NK-92 (cell line): ENCODE results near the gene POC1A.

Source experiments
- DNase-seq: peaks from one replicate; lab custom pipeline; 2025; ENCODE audit not compliant: unreplicated experiment; lab: John Stamatoyannopoulos, UW

The POC1A gene

DNA sequence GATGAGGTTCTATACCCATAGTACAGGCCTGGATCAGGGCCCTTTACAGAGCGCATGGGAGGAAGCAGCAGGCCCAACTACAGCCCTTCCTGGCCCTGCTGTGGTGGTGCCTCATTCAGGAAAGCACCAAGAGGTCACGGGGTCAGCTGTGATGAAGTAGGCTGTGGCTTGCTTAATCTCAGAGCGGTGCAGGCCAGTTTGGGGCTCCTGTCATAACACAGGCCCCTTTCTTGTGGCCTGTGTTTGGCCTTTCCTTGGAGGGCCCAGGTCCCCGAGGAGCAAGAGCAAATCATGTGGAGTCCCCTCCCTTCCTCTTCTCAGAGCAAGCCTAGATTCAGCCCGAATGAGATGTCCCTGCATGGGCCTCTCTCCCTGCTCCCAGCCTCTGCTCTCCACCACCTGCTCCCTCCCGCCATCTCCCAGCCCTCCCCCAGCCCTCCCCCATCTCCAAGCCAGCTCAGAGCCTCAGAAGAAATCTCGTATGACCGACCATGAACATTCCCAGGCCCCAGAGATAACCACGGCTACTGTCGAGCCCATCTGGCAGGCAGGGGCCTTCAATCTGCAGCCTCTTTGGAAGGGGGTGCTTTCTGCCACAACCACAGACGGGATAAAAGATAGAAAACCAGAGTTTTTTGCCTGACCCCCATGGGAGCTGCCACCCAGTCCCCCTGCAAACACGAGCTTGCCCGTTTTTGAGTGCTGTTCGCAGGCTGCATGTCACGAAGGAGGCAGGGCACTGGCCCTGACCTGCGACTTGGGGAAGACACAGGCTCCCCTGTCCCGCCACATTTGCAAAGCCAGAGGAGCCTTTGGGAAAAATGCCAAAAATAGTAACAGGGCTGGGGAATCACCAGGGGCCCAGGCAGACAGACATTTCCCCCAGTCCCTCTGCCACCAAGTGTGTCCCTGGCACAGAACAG, 65.5 kb downstream of the POC1A start:
- DNase-seq, result no peak

DNA sequence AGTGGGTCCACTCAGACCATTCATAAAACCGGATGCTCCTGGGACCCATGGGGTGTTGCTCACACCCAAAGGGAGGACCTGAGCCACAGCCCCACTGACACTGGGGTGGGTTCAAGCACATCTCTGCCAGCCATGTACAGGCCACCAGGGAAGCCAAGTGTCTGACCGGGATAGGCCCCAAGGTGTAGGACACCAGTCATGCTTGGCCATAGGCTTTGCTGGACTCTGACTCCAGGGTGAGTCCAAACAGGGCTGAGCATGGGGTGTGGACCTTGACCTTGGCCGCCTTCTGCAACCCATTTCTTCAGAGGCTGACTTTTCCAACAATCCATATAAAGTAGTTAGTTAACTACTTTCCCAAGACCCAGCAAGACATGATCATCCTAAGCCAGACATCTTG, 66.5 kb downstream of the POC1A start:
- DNase-seq, result no peak

DNA sequence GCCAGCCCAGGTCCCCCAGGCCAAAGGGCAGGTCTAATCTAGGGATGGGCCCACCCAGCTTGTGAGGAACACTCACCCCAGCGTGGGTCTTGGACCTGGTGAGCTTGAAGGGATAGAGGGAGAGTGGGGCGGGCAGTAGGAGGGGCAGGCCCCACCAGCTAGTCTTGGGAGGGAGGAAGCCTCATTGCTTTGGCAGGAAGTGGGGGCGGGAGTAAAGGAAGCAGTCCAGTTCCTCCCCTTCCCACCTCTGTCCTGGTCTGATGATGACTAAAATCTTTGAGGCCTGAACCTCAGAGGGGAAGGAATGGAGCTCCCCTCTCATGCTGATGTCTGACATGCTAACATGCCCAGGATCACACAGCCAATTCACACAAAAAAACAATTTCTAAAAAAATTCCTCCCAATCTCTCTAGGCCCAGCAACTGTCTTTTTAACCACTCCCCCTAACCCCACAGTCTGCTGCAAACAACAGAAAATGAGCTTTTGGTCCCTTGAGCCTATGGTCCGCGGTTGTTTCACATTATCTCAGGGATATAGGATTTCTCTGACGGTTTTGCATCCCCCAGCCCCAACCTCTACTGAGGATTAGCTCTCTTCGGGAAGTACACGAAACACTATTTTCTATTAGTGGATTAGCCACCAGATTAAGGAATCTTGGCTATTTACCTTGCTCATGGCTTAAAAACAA, 67.1 kb downstream of the POC1A start:
- no peak for DNase-seq

DNA sequence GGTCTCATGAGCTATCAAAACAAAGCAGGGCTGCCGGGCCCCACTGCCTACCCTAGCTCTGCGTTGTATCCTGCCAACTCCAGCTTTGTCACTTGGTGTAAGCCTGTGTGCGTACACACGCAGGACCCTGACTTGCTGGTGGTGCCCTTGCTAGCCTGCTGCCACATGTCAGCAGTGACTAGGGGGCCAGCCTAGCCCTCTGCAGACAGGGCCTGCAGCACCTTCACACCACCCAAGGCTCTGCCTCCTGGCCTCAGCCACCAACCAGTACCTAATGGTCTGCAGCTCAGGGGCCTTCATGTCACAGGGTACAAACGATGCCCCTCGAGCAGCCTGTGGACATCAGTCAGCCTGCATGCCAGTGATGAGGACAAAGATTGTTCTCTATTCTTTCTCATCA, 67.8 kb downstream of the POC1A start:
- DNase-seq, result no peak

DNA sequence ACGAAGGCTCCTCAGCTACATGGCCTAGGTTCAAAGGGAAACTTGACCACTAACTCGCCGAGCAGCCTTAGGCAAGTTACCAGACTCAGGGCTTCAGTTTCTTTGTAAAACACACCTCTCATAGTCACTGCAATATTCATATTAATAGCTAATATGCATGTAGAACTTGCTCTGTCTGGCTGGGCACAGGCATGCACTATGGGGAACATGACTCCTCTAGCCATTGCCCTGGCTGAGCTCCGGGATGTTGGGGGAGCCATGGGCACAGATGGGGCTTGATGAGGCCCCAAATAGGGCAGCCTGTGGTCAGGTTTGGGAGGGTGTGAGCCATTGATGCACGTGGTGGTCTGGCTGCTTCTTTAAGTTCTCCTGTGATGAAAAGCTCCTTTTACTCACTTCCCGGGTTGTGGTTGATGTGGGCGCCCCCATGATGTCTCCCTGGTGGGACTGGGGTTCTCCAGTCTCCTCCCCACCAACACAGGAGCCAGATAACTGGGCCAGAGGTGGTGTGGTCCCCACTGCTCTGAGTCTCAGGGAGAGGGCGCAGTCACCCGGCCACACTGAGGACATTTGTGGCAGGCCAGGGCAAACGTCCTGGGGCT, 68.4 kb downstream of the POC1A start:
- DNase-seq, result no peak

DNA sequence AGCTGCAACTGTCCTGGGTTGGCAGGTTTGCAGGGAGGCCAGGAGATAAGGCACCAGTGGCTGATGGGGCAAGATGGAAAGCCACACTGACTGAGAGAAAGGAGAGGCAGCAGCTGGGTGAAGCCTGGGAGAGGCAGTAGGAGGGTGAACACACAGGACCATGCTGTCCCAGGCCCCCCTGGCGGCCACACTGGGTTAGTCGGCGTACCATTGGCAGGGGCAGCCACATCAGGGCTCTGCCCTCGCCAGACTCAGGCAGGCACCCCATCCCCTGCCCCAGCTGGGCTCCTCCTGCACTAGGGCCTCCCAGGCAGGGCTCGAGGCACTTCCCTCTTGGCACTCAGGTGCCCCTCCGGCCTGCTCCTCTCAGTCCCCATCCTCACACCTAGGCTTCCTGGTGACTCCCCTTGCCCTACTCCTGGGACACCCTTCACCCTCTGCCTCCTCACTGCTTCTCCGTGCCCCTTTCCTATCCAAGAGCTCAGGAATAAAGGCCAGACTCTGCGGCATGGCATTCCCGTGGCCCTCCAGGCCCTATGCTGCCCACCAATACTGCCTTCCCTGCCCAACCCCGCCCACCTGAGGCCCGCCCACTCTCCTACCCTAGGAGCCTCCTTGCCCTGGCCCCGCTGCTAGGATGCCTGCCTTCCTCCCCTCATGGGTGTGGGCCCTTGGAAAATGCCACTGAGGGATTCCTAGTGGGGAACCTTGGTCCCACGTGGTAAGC, 69.1 kb downstream of the POC1A start:
- DNase-seq, result no peak

DNA sequence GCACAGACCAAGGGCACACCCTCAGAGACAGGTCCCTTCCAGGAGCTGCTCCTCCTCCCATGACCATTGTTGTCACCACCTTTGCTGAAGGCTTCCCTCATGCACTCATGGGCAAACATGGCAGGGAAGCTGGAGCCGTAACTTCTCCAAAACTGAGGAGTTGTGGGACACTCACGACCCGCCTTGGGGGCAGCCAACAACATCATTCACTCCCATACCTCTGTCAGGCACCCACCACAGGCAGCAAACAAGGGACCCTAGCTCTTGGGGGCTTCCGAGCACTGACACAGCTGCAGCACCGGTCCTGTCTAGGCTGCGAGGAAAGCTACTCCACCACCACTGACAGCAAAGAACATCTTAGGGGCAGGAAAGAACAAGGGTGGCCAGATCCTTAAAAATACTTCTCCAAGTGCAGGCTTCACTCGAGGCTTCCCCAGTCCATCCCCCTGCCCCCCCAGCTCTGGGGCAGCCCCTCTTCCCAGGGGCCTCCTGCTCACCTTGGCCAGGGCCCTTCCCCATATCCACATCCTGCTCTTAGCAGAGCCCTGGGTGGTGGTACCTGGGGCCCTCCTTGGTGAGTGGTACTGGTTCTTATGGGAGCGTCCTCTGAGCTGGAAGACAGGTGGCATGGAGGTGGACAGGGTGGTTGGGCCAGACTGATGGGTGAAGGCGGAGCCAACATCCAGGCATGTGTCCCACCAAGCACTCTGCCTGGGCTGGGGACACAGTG, 69.8 kb downstream of the POC1A start:
- DNase-seq, result no peak

DNA sequence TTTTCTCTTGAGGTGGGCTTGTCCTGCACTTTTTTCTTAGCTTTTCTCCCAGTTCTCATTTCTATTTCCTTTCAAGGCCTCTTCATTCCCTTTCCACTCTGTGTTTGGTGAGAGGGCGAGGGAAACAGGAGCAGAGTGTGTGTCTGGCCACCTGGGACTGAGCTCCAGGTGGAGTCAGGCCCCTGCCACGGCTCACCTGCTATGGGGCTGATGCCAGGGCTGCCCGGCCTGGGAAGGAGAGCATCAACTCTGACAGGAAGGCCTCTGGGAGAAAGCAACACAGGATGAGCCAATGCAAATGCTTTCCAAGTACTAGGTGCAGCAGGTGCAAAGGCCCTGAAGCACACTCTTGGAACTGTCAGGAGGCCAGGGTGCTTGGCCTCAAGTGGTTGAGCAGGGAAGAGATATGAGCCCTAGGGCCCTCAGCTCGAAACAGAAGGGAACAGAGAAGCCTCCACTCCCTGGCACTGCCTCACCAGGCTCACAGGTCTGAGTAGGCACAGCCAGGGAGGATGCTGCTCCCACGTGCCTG, 70.6 kb downstream of the POC1A start:
- DNase-seq, result no peak

DNA sequence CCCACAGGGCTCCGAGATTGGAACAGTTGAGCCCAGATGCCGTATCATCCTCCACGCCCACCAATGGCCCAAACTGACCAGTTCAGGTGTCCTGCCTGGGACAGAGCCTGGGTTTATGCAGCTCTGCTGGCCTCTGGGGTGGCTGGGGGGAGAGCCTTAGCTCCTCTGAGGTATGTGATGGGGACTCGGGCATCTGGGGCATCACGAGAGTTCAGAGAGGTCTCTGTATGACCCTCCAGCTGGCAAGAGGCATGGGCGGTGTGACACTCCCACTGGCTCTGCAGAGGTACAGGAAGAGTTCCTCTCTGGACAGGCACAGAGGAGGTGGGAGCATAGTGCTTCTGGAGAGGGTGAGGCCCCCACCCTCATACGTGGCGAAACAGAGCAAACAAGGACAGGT, 71.3 kb downstream of the POC1A start:
- no peak for DNase-seq

DNA sequence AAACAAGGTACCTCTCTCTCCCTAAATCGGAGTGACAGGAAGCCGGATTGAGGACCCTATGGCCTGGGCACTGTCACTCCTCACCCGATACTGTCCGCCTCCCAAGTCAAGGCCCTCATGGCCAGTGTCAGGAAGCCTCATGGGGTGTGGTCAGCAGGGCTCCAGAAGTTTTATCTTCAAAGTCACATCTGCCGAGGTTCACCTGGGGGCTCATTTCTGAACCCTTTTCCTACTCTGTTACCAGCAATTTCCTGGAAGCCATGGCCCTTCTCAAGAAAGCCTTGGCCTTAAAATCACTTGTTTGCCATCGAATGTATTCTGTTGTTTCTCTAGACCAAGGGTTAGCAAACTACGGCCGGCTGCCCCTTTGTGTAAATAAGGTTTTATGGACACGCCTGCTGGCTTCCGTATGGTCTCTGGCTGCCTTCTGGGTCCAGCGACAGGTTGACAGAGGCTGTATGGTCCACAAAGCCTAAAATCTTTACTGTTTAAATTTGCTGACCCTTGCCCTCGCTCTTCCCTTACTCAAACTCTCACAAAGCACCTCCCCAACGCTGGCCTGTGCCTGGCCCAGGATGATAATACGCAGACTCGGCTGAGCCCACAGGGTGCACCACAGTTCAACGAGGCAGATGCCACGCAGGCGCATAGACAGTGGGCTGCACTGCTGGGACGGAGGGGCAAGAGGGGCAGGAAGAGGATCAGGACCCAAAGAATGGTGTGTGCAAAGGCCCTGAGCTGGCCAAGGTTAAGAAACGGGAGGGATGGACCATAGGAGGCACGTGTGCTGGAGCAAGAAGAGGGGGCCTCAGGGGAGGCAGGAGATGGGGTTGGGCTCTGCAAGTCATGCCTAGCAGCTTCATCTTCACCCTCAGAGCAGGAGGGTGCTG, 73.1 kb downstream of the POC1A start:
- DNase-seq, result no peak

DNA sequence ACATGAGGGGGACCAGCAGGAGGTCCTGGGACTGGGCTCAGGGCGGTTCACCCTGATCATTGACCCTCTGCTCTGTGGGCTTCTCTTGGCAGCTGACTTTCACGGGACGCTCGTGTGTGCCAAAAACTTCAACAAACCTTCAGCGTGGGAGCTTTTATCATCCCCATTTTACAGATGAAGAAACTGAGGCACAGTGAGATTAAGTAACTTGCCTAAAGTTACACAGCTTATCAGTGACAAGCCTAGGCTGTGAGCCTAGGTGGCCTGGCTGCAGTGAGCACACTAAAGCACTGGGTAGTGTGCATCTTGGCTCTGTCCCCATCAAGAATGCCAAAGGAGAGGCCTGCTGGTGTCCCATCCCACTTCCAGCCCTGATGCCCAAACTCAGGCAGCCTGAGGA, 74.3 kb downstream of the POC1A start:
- DNase-seq, result no peak

DNA sequence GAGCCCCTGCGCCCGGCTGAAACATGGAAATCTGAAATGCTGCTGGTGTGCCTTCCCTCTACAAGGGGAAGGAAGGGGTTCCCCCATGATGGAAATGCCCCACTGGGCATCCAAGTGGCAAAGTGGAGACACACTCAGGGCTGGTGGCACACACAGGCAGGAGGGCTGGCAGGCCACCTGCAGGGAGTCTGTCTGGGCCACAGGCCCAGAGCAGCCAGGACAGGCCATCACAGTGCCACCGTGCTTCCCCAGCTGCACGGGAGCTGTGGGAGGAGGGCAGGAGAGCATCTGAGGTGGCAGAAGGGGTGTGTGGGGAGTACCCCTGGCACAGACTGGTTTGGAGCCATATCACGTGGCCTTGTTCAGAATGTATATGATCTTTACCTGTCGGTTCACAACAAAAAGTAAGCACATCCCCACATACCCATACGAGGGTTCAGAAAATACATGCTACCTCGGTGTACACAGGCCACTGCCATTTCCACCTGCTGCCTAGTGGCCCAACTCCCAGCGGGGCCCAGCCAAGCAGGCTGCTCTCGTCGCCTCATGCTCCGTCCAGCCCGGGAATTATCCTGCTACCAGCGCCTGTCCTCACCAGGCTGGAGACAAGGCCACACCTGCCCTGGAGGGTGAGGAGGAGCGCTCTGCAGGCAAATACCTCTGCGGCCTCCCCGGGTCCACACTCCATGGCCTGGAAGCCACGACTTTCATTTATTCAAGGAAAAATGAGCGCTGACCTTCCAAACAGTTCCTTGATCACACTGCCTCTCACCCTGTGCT, 75.3 kb downstream of the POC1A start:
- no peak for DNase-seq

DNA sequence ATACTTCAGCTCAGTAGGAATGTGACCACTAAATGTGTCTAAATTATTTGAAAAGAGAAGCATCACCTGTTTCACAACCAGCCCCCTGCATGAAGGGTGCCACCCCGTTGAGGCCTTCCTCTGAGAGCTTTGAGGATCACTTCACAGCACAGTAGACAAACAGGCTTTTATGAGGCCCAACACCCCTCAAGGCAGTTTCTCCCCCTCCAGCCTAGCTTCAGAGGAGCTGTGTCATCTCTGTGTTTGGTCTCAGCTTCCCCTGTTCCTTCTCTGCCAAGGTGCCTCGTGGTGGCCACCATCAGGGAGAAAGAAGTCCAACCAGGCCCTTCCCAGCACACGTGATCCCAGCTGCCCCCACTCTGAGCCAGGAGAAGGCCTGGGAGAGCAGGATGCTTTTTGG, 76.3 kb downstream of the POC1A start:
- no peak for DNase-seq

DNA sequence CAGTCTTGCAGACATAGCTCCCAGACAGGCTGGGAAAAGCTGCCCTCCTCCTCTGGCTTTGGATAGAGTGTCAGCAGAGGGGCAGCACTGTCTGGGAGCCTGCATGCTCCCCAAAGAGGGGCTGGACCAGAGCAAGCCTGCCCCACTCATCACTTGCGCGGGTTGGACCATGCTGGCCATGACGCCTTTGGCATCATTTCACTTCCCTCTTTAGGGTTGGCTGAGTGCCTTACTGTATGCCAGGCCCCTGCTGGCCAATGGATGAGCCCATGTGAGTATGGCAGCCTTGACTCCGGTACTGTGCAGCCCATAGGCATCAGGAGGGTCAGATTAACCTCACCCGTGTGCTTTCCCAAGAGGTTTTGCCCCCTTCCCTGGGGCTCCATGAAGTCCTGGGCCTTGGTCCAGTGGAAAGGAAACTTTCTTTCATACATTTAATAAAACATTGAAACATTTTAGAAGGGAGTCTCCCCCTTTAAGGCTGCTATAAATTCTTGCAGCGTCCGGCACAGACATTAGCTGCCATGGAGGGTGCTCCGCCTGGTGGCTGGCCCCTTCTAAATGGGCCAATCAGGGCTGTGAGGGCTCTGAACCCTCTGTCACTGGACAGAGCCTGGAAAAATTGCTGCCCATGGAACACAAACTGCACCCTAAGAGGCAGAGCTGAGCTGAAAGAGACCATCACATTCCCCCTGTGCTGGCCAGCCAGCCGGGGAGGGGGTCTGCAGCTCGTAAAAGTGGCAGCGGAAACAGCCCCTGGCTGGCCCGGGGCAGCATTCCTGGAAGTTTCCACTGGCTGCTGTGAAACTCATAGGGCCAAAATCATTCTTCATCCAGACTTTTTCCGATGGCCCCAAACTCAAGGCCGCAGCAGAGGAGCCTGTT, 77.1 kb downstream of the POC1A start:
- no peak for DNase-seq

DNA sequence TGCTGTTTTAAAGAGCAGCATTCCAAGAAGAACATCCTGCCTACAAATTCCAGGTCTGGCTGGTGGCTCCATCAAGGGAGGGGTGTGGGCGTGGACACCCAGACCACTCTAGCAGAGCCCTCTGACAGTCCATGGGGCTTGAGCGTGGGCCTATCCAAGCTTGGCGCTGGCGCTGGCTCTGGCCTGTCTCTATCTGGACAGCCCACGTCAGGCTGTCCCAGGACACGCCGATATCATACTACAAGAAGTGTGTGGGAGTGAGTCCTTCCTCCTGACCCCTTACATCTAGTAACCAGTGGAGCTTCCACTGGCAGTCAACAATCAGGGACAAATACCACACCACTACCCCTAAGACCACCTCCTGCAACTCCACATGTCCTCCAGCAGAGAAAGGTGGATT, 80.7 kb downstream of the POC1A start:
- DNase-seq, result no peak

DNA sequence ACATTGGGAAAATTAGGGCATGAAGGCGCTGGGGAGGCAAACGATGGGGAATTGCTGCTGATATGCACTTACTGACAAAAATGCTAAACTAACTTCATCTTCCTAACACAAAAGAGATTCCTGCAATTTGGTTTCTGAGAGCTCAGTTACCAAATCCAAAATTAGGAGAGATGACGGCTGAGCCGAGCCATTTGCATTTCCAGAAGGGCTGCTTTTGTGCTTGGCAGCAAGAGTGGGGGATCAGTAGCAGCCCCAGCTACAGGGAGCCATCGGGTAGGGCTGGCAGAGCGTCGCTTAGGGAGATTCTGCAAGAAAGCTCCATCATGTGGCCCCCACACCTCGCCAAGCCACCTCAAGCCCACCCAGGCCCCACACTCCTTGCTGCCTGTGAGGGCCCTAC, 81.8 kb downstream of the POC1A start:
- DNase-seq, result no peak

DNA sequence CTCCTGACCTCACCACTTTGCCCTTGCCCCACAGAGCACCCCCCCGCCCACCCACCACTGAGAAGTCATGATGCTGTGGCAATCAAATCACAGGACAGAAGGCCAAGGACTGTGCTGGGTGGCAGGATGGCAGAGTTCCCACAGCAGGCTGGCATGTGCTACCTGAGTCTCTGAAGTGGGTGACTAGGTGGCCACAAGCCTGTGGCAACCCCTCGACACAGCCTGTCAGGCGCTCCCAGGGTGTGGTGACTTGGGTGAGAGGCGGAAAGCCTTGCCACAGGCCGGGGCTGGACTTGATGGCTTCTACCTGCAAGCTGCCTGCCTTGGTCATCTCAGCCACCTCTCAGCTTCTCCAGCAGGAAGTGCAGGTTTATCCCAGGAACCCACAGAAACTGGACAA, 82.2 kb downstream of the POC1A start:
- no peak for DNase-seq
